Measurements from ENCODE around the gene SPRR2G.

GRCh38 chr1:153174624-153175023 lies 23.9 kb upstream of the SPRR2G start:
- TF ChIP-seq CTCF (conservative IDR thresholded peaks at IDR 0.05; ENCODE audit: low read depth, low read length) = no peak
- no peak for TF ChIP-seq EZH2 (IDR thresholded peaks at IDR 0.05; ENCODE audit: borderline replicate concordance, low read depth, low read length, poor library complexity, severe bottlenecking)

All from A673 (cell line).